GM19463 (cell line): ENCODE data around the gene SORBS2.

Experiments
- ATAC-seq: cut with Tn5 transposase; IDR thresholded peaks from one replicate; pipeline ENCODE4 v1.9.1; 2021; ENCODE audit warnings: mild to moderate bottlenecking, moderate library complexity; ENCODE audit not compliant: unreplicated experiment

The SORBS2 gene

GRCh38 chr4:185644408-185644807, 167.6 kb downstream of the SORBS2 start:
- ATAC-seq = no peak

- no peak for ATAC-seq
Observed at GRCh38 chr4:185642907-185643306, 169.1 kb downstream of the SORBS2 start.

GRCh38 chr4:185640811-185641675, 171.0 kb downstream of the SORBS2 start:
- ATAC-seq = no peak

- ATAC-seq = no peak
Observed at GRCh38 chr4:185638548-185639301, 173.3 kb downstream of the SORBS2 start.

- ATAC-seq = no peak
Observed at GRCh38 chr4:185638093-185638492, 173.9 kb downstream of the SORBS2 start.

- ATAC-seq = no peak
Observed at GRCh38 chr4:185637163-185637875, 174.7 kb downstream of the SORBS2 start.

- ATAC-seq = no peak
Observed at GRCh38 chr4:185634066-185634652, 177.8 kb downstream of the SORBS2 start.

GRCh38 chr4:185626798-185627197, 185.2 kb downstream of the SORBS2 start:
- ATAC-seq = no peak

GRCh38 chr4:185625503-185625902, 186.5 kb downstream of the SORBS2 start:
- no peak for ATAC-seq

GRCh38 chr4:185624259-185624589, 187.8 kb downstream of the SORBS2 start:
- ATAC-seq = no peak

- ATAC-seq = no peak
Observed at GRCh38 chr4:185623444-185624258, 188.3 kb downstream of the SORBS2 start.

- ATAC-seq = no peak
Observed at GRCh38 chr4:185608185-185608584, 203.8 kb downstream of the SORBS2 start.

- ATAC-seq = no peak
Observed at GRCh38 chr4:185602397-185602796, 209.6 kb downstream of the SORBS2 start.

- no peak for ATAC-seq
Observed at GRCh38 chr4:185600801-185601434, 211.1 kb downstream of the SORBS2 start.

GRCh38 chr4:185599553-185600243, 212.3 kb downstream of the SORBS2 start:
- no peak for ATAC-seq

- no peak for ATAC-seq
Observed at GRCh38 chr4:185598846-185599552, 213.0 kb downstream of the SORBS2 start.

GRCh38 chr4:185597532-185598188, 214.3 kb downstream of the SORBS2 start:
- ATAC-seq = peak; percentile 85

- no peak for ATAC-seq
Observed at GRCh38 chr4:185592845-185593488, 219.0 kb downstream of the SORBS2 start.
